Measurements from ENCODE around the gene PRPF39.

DNA sequence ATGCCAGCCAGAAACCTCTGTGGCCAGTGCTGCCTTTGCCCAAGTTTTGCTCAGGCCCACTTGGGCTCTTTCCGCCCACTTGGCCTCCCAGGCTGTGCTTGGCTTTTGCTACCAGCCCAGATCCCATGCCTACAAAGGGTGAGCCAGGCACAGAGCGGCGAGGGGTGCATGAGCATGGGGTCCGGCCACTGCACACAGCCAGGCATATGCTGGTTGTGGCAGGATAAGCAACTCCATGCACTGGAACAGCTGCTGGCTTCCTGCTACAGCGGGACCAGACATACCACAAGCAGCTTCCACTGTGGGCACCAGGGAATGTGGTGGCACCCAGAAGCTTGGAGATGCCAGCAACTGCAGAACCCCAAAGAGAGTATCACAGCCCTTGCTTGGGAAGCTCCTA, 45.7 kb upstream of the PRPF39 start:
- TF ChIP-seq JUND (IDR thresholded peaks at IDR 0.05; ENCODE audit: low read depth, low read length) (no peak), RB1 (IDR thresholded peaks at IDR 0.05; ENCODE audit: borderline replicate concordance) (no peak), NFIC (IDR thresholded peaks at IDR 0.05; ENCODE audit: low read depth, low read length) (no peak), TCF7 (IDR thresholded peaks at IDR 0.05; ENCODE audit: borderline replicate concordance) (no peak), SREBF2 (IDR thresholded peaks at IDR 0.05; ENCODE audit: low read length) (no peak), EP300 (IDR thresholded peaks at IDR 0.05; ENCODE audit: borderline replicate concordance in 1 of 2, control insufficient read depth in 1 of 2, low read depth in 2 of 2, low read length in 2 of 2) (no peak), ZSCAN29 (IDR thresholded peaks at IDR 0.05) (no peak), FOXK2 (IDR thresholded peaks at IDR 0.05) (no peak), ZNF384 (IDR thresholded peaks at IDR 0.05; ENCODE audit: borderline replicate concordance, low read depth, low read length) (no peak), POLR2A (IDR thresholded peaks at IDR 0.05; ENCODE audit: low read depth, low read length) (no peak)
- TF ChIP-seq, protein P1, sequence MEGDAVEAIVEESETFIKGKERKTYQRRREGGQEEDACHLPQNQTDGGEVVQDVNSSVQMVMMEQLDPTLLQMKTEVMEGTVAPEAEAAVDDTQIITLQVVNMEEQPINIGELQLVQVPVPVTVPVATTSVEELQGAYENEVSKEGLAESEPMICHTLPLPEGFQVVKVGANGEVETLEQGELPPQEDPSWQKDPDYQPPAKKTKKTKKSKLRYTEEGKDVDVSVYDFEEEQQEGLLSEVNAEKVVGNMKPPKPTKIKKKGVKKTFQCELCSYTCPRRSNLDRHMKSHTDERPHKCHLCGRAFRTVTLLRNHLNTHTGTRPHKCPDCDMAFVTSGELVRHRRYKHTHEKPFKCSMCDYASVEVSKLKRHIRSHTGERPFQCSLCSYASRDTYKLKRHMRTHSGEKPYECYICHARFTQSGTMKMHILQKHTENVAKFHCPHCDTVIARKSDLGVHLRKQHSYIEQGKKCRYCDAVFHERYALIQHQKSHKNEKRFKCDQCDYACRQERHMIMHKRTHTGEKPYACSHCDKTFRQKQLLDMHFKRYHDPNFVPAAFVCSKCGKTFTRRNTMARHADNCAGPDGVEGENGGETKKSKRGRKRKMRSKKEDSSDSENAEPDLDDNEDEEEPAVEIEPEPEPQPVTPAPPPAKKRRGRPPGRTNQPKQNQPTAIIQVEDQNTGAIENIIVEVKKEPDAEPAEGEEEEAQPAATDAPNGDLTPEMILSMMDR (IDR thresholded peaks at IDR 0.05 in 2 of 3, conservative IDR thresholded peaks at IDR 0.05 in 1 of 3; ENCODE audit: control insufficient read depth in 2 of 3, extremely low read depth in 1 of 3, insufficient read depth in 1 of 3, low read depth in 3 of 3, low read length in 3 of 3), result no peak
- TF ChIP-seq, protein P2, sequence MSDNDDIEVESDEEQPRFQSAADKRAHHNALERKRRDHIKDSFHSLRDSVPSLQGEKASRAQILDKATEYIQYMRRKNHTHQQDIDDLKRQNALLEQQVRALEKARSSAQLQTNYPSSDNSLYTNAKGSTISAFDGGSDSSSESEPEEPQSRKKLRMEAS (IDR thresholded peaks at IDR 0.05; ENCODE audit: low read depth, low read length), result no peak
